ENCODE measurements around the gene MAP6. TPM values are rescaled to one million over a fixed set of nuclear protein-coding genes. Genes with fewer than 3 reads are reported as not detected.

The MAP6 gene
- total and polyA plus RNA-seq, 2 experiments from 2014 or later, result 0.31 to 1.2 TPM

GRCh38 chr11:75595429-75595828, 73.4 kb downstream of the MAP6 start (continued):
- no peak for TF ChIP-seq ZNF462 (CRISPR knock-in tag; IDR thresholded peaks at IDR 0.05)
- no peak for TF ChIP-seq POLR2AphosphoS5 (IDR thresholded peaks at IDR 0.05; ENCODE audit: low read depth)
- TF ChIP-seq EZH2 (IDR thresholded peaks at IDR 0.05; ENCODE audit: low read depth, unreplicated experiment), result no peak
- no peak for TF ChIP-seq ETS1 (IDR thresholded peaks at IDR 0.05)
- TF ChIP-seq ZNF114 (CRISPR knock-in tag; IDR thresholded peaks at IDR 0.05), result no peak

GRCh38 chr11:75594211-75594610, 74.6 kb downstream of the MAP6 start:
- no peak overlapping the region for H3K4me2 ChIP-seq
- H3K4me1 Mint-ChIP-seq, result peaks cover 17% of the 10 kb centered on the region; the same call in 2 of the 3 replicates
- peaks cover 3% of the 10 kb centered on the region for H3K27me3 Mint-ChIP-seq (ENCODE audit: insufficient read depth, low read depth, poor library complexity)
- DNase-seq (ENCODE audit: low spot score) (no peak), ATAC-seq (no peak)
- H3K4me3 ChIP-seq, result no peak overlapping the region
- no peaks in the 10 kb centered on the region for H3F3A ChIP-seq (replicated peaks; ENCODE audit: low read depth)
- no peaks in the 10 kb centered on the region for H3K36me3 ChIP-seq (ENCODE audit: insufficient read depth)
- H3K79me2 ChIP-seq (replicated peaks; ENCODE audit: insufficient read depth), result no peaks in the 10 kb centered on the region
- no peak overlapping the region for H3K4me3 Mint-ChIP-seq
- H2AFZ ChIP-seq, result no peak overlapping the region
- H3K36me3 Mint-ChIP-seq (ENCODE audit: low read depth), result no peaks in the 10 kb centered on the region
- H3K27ac ChIP-seq (ENCODE audit: low read depth), result no peak overlapping the region
- no peaks in the 10 kb centered on the region for H3K9me2 ChIP-seq (ENCODE audit: insufficient read depth)
- no peaks in the 10 kb centered on the region for H3K27me3 ChIP-seq (ENCODE audit: insufficient read depth)
- no peaks in the 10 kb centered on the region for H4K20me1 ChIP-seq (replicated peaks; ENCODE audit: insufficient read depth)
- no peak overlapping the region for H3K27ac Mint-ChIP-seq
- H3K4me1 ChIP-seq (ENCODE audit: insufficient read depth), result no peaks in the 10 kb centered on the region; the same call in 1 of the 2 replicates
- no peaks in the 10 kb centered on the region for H3K9me3 Mint-ChIP-seq
- no peak for TF ChIP-seq EZH2phosphoT487 (IDR thresholded peaks at IDR 0.05; ENCODE audit: unreplicated experiment)
- TF ChIP-seq ZNF331 (CRISPR knock-in tag; IDR thresholded peaks at IDR 0.05; ENCODE audit: low read depth), result no peak
- no peak for TF ChIP-seq CTCF (conservative IDR thresholded peaks at IDR 0.05; ENCODE audit: low read depth in 2 of 2)
- no peak for TF ChIP-seq ETS1 (IDR thresholded peaks at IDR 0.05)
